HG03432 (cell line): ENCODE measurements around the gene DNASE1L3.
A peak's percentile ranks its signal among the peaks of the same experiment; 100 is the strongest.
"Not testable (repeated sequence)": the region's sequence is repeated elsewhere in the genome, so short reads cannot be mapped to it uniquely, and the experiment has no call there.

Experiments used
- ATAC-seq: cut with Tn5 transposase; IDR thresholded peaks from one replicate; pipeline ENCODE4 v1.9.1; 2021; ENCODE audit warnings: mild to moderate bottlenecking, moderate library complexity; ENCODE audit not compliant: unreplicated experiment

Gene DNASE1L3

GRCh38 chr3:58210761-58211460 lies at the start of gene DNASE1L3:
DNASE1L3 (minus strand) TSS chr3:58210972; CDS start chr3:58210906, 66 bp downstream.
- no peak for ATAC-seq

DNA sequence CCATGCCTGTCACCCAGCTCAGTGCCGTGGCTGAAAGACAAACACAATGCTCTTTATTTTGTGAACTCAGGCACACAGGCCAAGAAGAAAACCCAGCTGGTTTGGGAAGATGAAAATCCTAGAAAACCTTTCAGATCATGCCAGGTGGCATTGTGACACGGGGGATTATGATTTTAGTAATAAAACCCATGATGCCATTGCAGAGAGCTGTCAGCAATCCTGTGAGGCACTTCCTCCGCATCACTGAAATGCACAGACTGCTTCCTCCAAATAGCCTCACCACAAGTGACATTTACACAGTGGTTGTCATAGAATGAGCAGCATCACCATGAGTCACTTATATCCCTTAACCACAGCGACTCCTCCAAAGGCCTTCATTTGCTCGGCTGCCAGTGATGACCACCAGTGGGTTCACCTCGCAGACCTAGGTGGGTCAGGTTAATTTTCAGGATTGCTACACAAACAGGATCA lies 49.5 kb upstream of the DNASE1L3 start:
- no peak for ATAC-seq

DNA sequence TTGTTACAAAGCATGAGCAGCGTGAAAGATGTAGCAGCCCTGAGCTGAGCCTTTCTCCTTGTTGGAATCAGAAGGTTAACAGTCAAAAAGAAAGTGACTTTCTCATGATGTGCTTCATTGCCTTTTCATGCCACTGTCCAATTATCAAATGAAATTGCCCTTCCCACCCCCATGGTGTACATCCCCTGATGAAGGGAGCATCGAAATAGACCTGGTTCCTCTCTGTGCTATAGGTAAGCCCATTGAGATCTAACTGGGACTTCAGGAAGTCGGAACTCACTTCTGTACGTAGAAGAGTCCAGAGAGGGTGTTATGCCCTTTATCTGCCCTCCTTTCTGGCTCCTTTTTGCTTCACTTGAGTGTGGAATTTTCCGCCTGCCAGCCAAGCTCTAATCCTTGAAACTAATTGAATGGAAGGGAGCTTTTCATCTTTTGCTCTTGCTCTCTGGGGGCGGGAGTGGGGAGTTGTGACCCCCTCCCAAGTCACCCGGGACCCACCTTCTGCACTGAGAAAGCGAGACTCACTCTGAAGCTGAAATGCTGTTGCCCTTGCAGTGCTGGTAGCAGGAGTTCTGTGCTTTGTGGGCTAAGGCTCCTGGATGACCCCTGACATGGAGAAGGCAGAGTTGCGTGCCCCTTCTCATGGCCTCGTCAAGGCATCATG lies 47.8 kb upstream of the DNASE1L3 start:
- ATAC-seq: no peak

DNA sequence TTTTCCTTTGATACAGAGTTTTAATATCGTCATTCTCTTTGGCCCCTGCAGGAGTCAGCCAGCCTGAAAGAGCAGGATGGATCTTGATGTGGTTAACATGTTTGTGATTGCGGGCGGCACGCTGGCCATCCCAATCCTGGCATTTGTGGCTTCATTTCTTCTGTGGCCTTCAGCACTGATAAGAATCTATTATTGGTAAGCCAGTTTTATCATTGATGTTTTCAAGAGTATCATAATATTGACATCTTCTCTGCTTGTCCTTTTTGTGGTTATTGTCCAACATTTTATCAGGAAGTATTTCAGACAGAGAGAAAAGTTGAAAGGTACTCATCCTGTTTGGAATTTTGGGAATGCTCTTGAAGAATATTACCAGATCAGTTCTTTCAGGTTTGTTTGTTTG lies 45.7 kb upstream of the DNASE1L3 start:
- no peak for ATAC-seq

GRCh38 chr3:58256061-58256460 lies 45.3 kb upstream of the DNASE1L3 start:
- ATAC-seq: no peak

DNA sequence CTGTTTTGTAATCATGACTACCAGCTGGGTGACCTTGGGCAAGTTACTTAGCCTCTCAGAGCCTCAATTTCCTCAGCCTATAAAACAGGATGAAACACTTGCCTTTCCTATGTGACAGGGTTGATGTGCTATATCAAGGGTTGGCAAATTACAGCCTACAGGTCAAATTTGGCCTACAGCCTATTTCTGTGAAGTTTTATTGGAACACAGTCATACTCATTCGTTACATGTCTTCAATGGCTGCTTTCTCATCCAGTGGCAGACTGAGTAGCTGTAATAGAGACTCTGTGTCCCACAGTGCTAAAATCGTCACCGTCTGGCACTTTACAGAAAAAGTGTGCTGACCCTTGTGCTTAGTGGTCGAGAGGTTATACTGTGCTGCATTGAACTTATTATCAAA lies 43.4 kb upstream of the DNASE1L3 start:
- no peak for ATAC-seq

GRCh38 chr3:58251631-58252035 lies 40.9 kb upstream of the DNASE1L3 start:
- ATAC-seq: no peak

- no peak for ATAC-seq
Observed at GRCh38 chr3:58250093-58250707, 39.4 kb upstream of the DNASE1L3 start.

- no peak for ATAC-seq
Observed at GRCh38 chr3:58249358-58250092, 38.8 kb upstream of the DNASE1L3 start.

- ATAC-seq: no peak
Observed at GRCh38 chr3:58246148-58247047, 35.6 kb upstream of the DNASE1L3 start.

DNA sequence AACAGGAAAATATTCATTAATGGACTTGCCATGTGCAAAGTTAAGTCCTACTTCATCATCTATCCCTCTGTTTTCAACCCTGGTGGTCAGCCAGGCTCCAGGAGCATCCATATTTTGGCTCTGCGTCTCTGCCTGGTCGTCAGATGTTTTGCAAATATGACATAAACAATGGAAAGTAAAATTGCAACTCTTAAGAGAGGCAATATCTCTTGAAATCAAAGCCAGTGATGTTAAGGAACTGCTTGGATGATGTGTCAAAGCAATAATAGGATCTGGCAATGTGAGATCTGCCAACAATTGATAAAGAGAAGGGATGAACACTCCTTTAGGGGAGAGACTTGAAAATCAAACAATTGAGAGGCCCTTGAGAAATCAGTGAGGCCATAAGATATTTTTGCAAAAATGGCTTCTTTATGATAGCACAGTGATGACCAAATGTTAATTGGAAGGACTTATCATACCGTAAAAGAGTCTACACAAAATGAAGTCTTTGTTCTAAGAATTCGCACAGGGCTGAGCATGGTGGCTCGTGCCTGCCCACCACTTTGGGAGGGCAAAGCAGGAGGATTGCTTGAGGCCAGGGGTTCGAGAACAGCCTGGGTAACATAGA lies 33.3 kb upstream of the DNASE1L3 start:
- no peak for ATAC-seq

DNA sequence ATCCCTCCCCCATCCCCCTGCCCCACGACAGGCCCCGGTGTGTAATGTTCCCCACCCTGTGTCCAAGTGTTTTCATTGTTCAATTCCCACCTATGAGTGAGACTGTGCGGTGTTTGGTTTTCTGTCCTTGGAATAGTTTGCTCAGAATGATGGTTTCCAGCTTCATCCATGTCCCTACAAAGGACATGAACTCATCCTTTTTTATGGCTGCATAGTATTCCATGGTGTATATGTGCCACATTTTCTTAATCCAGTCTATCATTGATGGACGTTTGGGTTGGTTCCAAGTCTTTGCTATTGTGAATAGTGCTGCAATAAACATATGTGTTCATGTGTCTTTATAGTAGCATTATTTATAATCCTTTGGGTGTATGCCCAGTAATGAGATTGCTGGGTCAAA lies 32.1 kb upstream of the DNASE1L3 start:
- ATAC-seq: not testable (repeated sequence)

DNA sequence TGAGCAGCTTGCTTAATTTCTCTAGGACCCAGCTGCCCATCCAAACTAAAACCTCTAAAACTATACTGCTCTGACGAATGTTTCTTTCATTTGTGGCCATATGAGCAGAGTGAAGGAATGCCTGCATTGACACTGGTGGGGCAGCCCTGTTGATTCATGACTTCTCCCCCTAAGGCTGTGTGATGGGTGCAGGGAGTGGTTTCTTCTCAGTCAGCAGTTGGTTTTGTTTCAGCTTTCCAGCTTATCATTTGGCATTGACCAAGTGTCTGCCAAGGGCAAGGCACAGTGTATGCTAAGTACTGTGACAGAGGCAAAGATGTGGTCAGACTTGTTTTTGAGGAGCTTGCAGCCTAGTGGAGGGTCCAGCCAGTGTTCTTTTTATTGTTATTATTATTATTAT lies 31.6 kb upstream of the DNASE1L3 start:
- ATAC-seq: no peak

DNA sequence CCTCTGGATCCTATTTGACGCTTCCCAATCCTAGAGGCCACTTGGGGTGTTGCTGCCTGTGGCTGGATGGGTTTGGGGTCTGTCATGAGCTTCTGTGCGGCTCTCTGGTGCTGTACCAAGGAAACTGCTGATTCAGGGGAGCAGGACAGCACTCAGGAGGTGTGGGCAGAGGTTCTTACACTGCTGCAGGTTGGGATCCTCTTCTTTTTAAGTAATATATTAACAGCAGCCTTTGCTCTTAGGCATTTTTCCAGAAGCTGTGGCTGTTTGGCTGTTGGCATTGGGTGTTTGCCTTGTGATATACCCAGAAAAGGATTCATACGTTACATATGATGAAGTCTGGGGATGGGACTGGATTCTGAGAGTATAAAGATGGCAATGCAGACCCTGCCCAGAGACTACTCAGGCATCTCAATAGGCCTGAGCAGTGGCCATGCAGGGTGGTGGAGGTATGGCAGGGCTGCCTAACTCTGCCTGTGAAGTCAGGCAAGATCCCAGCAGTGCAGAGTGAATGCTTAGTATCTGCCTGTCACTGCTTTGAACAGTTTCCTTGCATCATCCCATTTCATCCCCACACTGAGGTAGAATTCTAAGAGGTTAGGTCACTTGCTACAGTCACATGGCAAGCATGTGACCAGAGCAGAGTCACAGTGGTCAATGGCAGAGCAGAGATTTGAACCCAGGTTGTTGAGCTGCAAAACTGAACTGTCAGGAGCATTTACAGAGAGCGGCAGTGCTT lies 30.7 kb upstream of the DNASE1L3 start:
- no peak for ATAC-seq

DNA sequence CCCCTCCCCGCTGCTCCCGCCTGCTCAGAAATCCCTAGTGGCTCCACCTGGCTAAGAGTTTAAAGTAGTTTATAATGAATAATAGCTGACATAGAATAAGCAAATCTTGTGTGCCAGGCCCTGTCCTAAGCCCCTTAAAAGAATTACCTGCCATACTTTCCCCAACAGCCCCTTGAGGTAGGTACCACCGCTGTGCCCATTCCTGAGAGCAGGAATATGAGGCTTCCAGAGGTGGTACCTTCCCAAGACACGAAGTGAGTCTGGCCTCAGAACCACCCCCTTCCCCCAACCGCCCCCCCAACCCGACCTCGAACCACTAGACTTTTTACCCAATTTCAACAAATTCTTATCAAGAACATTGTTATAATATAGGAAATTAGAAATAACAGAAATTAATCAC lies 28.1 kb upstream of the DNASE1L3 start:
- ATAC-seq: no peak

- peak; percentile 41 for ATAC-seq
Observed at GRCh38 chr3:58237941-58238681, 27.3 kb upstream of the DNASE1L3 start.

GRCh38 chr3:58237238-58237940 lies 26.6 kb upstream of the DNASE1L3 start, which contains the start of gene ABHD6:
ABHD6 (plus strand) TSS chr3:58237792; CDS start chr3:58256587, 18,795 bp downstream.
- ATAC-seq: peak; percentile 77
